Trophoblast cell (in vitro differentiated cells and primary cell): Measurements from ENCODE around the gene PCDHGB2.
"Not testable (repeated sequence)": the region's sequence is repeated elsewhere in the genome, so short reads cannot be mapped to it uniquely, and the experiment has no call there.

Experiments
- DNase-seq, 2 donors: peaks; one replicate each; pipeline ENCODE4 v3.0.0-alpha.2; 2016
- H2AFZ ChIP-seq: 2 replicates; pipeline ENCODE4 v1.6.1; 2013; ENCODE audit warnings: low read length, moderate library complexity, mild to moderate bottlenecking; ENCODE audit not compliant: insufficient read depth, poor library complexity
- H2AK5ac ChIP-seq: 2 replicates; pipeline ENCODE4 v1.6.1; 2013; ENCODE audit warnings: mild to moderate bottlenecking, low read length
- H2BK120ac ChIP-seq: 2 replicates; pipeline ENCODE4 v1.6.1; 2013; ENCODE audit warnings: low read length, mild to moderate bottlenecking, moderate library complexity; ENCODE audit not compliant: insufficient read depth, poor library complexity
- H2BK12ac ChIP-seq: 2 replicates; pipeline ENCODE4 v1.6.1; 2013; ENCODE audit warnings: mild to moderate bottlenecking, low read length, moderate library complexity
- H2BK5ac ChIP-seq: 2 replicates; pipeline ENCODE4 v1.6.1; 2013; ENCODE audit warnings: low read length, low read depth, moderate library complexity, mild to moderate bottlenecking; ENCODE audit not compliant: poor library complexity
- H3K14ac ChIP-seq: 2 replicates; pipeline ENCODE4 v1.6.1; 2013; ENCODE audit warnings: mild to moderate bottlenecking, low read length
- H3K18ac ChIP-seq: 2 replicates; pipeline ENCODE4 v1.6.1; 2013; ENCODE audit warnings: mild to moderate bottlenecking, low read length
- H3K23ac ChIP-seq: 2 replicates; pipeline ENCODE4 v1.6.1; 2013; ENCODE audit warnings: low read length
- H3K27ac ChIP-seq: 2 replicates; pipeline ENCODE4 v1.5.1; 2013; ENCODE audit warnings: low read depth, mild to moderate bottlenecking, inconsistent platforms, low read length, moderate library complexity
- H3K27me3 ChIP-seq: 2 replicates; pipeline ENCODE4 v1.6.1; 2013; ENCODE audit warnings: inconsistent platforms, mild to moderate bottlenecking, low read length, moderate library complexity; ENCODE audit not compliant: insufficient read depth
- H3K36me3 ChIP-seq, 2 experiments: 1 replicate in 1 of 2; 2 replicates in 1 of 2; pipeline ENCODE4 v1.6.1; 2013; ENCODE audit warnings: low read length in 2 of 2, mild to moderate bottlenecking in 2 of 2, moderate library complexity in 1 of 2; ENCODE audit not compliant: insufficient read depth in 2 of 2, control insufficient read depth in 1 of 2
- H3K4ac ChIP-seq: 2 replicates; pipeline ENCODE4 v1.6.1; 2013; ENCODE audit warnings: low read depth, mild to moderate bottlenecking, low read length, moderate library complexity
- H3K4me1 ChIP-seq, 2 experiments: 1 replicate in 1 of 2; 2 replicates in 1 of 2; pipeline ENCODE4 v1.6.1; 2013; ENCODE audit warnings: low read length in 2 of 2, mild to moderate bottlenecking in 2 of 2, moderate library complexity in 1 of 2; ENCODE audit not compliant: insufficient read depth in 2 of 2, control insufficient read depth in 1 of 2
- H3K4me2 ChIP-seq: 2 replicates; pipeline ENCODE4 v1.6.1; 2013; ENCODE audit warnings: inconsistent platforms, mild to moderate bottlenecking, low read length, moderate library complexity
- H3K4me3 ChIP-seq: 2 replicates; pipeline ENCODE4 v1.5.1; 2013; ENCODE audit warnings: mild to moderate bottlenecking, low read depth, low read length, inconsistent platforms
- H3K79me1 ChIP-seq: one replicate; pipeline ENCODE4 v1.6.1; 2013; ENCODE audit warnings: low read length
- H3K79me2 ChIP-seq: 2 replicates; pipeline ENCODE4 v1.6.1; 2013; ENCODE audit warnings: low read length, mild to moderate bottlenecking; ENCODE audit not compliant: control insufficient read depth, insufficient read depth, poor library complexity
- H3K9ac ChIP-seq: 2 replicates; pipeline ENCODE4 v1.6.1; 2013; ENCODE audit warnings: mild to moderate bottlenecking, low read length
- H3K9me3 ChIP-seq: 2 replicates; pipeline ENCODE4 v1.6.1; 2013; ENCODE audit warnings: low read depth, mild to moderate bottlenecking, control low read depth, inconsistent platforms, low read length; ENCODE audit not compliant: insufficient read depth
- H4K12ac ChIP-seq: 2 replicates; pipeline ENCODE4 v1.6.1; 2013; ENCODE audit warnings: low read depth, mild to moderate bottlenecking, low read length, moderate library complexity
- H4K8ac ChIP-seq: 2 replicates; pipeline ENCODE4 v1.6.1; 2013; ENCODE audit warnings: low read depth, mild to moderate bottlenecking, low read length, moderate library complexity
- H4K91ac ChIP-seq: one replicate; pipeline ENCODE4 v1.6.1; 2013; ENCODE audit warnings: low read depth, mild to moderate bottlenecking, low read length, moderate library complexity
- WGBS: extraction: QIAGEN DNeasy Blood & Tissue Kit; methylation state at CpG from one replicate; pipeline ENCODE4 v1.1.7; 2013; ENCODE audit warnings: missing lambda C conversion rate; ENCODE audit not compliant: insufficient read length, insufficient coverage; ENCODE audit errors: extremely low coverage; 5-methylcytosine and 5-hydroxymethylcytosine counted together

The PCDHGB2 gene

DNA sequence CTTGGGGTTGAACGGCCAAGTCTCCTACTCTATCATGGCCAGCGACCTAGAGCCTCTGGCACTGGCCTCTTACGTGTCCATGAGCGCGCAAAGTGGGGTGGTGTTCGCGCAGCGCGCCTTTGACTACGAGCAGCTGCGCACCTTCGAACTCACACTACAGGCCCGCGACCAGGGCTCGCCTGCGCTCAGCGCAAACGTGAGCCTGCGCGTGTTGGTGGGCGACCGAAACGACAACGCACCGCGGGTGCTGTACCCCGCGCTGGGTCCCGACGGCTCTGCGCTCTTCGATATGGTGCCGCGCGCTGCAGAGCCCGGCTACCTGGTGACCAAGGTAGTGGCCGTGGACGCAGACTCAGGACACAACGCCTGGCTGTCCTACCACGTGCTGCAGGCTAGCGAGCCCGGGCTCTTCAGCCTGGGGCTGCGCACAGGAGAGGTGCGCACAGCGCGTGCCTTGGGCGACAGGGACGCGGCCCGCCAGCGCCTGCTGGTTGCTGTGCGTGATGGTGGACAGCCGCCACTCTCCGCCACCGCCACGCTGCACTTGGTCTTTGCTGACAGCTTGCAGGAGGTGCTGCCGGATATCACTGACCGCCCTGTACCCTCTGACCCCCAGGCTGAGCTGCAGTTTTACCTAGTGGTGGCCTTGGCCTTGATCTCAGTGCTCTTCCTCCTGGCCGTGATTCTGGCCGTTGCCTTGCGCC, 39.9 kb downstream of the PCDHGB2 start:
- H4K12ac ChIP-seq: no peak overlapping the region
- H2BK5ac ChIP-seq: no peak overlapping the region
- no peak overlapping the region for H2BK12ac ChIP-seq
- no peaks in the 10 kb centered on the region for H3K27me3 ChIP-seq
- H2AK5ac ChIP-seq: no peak overlapping the region
- H2BK120ac ChIP-seq: no peak overlapping the region
- no peak overlapping the region for H3K4me2 ChIP-seq
- H3K79me2 ChIP-seq: no peaks in the 10 kb centered on the region
- H3K9ac ChIP-seq: no peak overlapping the region
- H3K27ac ChIP-seq: no peak overlapping the region
- no peak overlapping the region for H4K91ac ChIP-seq
- H3K18ac ChIP-seq: no peak overlapping the region
- H3K9me3 ChIP-seq: peaks cover 30% of the 10 kb centered on the region
- no peak overlapping the region for H3K4me3 ChIP-seq
- no peak for DNase-seq
- H4K8ac ChIP-seq: no peak overlapping the region
- no peak overlapping the region for H2AFZ ChIP-seq
- no peaks in the 10 kb centered on the region for H3K79me1 ChIP-seq
- peaks cover 3 to 15% of the 10 kb centered on the region in 2 experiments for H3K36me3 ChIP-seq
- H3K23ac ChIP-seq: no peak overlapping the region
- no peak overlapping the region for H3K14ac ChIP-seq
- no peak overlapping the region for H3K4ac ChIP-seq
- no CpG with 5 or more reads among the region's 61 CpGs for WGBS
- H3K4me1 ChIP-seq: no peaks in the 10 kb centered on the region

DNA sequence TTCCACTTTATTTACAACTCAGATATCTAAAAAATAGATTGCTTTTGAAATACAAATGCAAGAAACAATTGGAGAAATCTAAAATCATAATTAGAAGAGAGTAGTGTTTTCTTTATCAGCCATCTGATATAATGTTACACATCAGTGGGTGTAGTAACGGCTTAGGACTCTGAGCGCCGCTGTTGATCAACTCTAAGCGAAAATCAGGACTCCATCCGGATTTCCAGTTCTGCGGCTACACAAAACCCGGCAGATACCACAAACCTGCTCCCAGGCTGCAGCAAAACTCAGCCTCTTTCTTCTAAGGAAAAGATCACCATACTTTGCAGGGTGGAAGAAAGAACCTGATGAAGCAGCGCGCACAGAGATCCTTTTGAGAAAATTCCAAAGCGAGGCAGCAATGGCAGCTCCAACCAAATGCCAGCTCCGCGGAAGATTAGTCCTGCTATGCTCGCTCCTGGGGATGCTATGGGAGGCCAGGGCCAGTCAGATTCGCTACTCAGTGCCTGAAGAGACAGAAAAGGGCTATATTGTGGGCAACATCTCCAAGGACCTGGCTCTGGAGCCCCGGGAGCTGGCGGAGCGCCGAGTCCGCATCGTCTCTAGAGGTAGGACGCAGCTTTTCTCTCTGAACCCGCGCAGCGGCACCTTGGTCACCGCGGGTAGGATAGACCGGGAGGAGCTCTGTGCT, 42.9 kb downstream of the PCDHGB2 start, which contains the start of gene PCDHGA9:
PCDHGA9 (plus strand) TSS at position 226 of the 691 bp plus-strand sequence; CDS start at position 401, 175 bp downstream.
- Histone ChIP-seq H2BK5ac (no peak within 1 kb of the TSS), H3K18ac (no peak within 1 kb of the TSS), H2BK120ac (no peak within 1 kb of the TSS), H2AK5ac (no peak within 1 kb of the TSS), H3K9ac (peak within 1 kb of the TSS; percentile 40), H3K23ac (no peak within 1 kb of the TSS), H3K79me1 (no peaks in the 10 kb centered on the region), H3K79me2 (no peaks in the 10 kb centered on the region), H2AFZ (no peak within 1 kb of the TSS), H3K14ac (no peak within 1 kb of the TSS), H3K4me1 (no peaks in the 10 kb centered on the region), H4K91ac (no peak within 1 kb of the TSS), H4K12ac (no peak within 1 kb of the TSS), H3K4me3 (no peak within 1 kb of the TSS), H3K4me2 (no peak within 1 kb of the TSS), H3K27me3 (no peaks in the 10 kb centered on the region), H3K4ac (no peak within 1 kb of the TSS), H2BK12ac (no peak within 1 kb of the TSS), H4K8ac (no peak within 1 kb of the TSS), H3K36me3 (peaks cover 3 to 13% of the 10 kb centered on the region in 2 experiments), H3K27ac (no peak within 1 kb of the TSS), H3K9me3 (peaks cover 31% of the 10 kb centered on the region)
- WGBS: no CpG with 5 or more reads among the region's 27 CpGs
- DNase-seq: peak in 1 of 2 donors; percentile 25

DNA sequence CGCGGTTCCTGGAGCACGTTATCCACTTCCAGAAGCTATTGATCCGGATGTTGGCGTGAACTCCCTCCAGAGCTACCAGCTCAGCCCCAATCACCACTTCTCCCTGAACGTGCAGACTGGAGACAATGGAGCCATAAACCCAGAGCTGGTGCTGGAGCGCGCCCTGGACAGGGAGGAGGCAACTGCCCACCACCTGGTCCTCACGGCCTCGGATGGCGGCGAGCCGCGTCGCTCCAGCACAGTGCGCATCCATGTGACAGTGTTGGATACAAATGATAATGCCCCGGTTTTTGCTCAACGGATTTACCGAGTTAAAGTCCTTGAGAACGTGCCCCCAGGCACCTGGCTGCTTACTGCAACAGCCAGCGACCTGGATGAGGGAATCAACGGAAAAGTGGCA, 43.6 kb downstream of the PCDHGB2 start:
- H3K27me3 ChIP-seq: no peaks in the 10 kb centered on the region
- WGBS: no CpG with 5 or more reads among the region's 22 CpGs
- no peak overlapping the region for H4K12ac ChIP-seq
- no peak overlapping the region for H2AFZ ChIP-seq
- H3K4me2 ChIP-seq: no peak overlapping the region
- no peaks in the 10 kb centered on the region for H3K79me1 ChIP-seq
- no peak overlapping the region for H4K8ac ChIP-seq
- H2BK12ac ChIP-seq: no peak overlapping the region
- H3K9ac ChIP-seq: no peak overlapping the region
- no peak overlapping the region for H3K4me3 ChIP-seq
- peaks cover 3 to 11% of the 10 kb centered on the region in 2 experiments for H3K36me3 ChIP-seq
- DNase-seq: no peak
- H2AK5ac ChIP-seq: no peak overlapping the region
- H2BK120ac ChIP-seq: no peak overlapping the region
- H3K14ac ChIP-seq: no peak overlapping the region
- H3K23ac ChIP-seq: no peak overlapping the region
- H3K18ac ChIP-seq: no peak overlapping the region
- H3K27ac ChIP-seq: no peak overlapping the region
- no peak overlapping the region for H2BK5ac ChIP-seq
- no peaks in the 10 kb centered on the region for H3K4me1 ChIP-seq
- H3K79me2 ChIP-seq: no peaks in the 10 kb centered on the region
- H3K9me3 ChIP-seq: peaks cover 31% of the 10 kb centered on the region
- no peak overlapping the region for H3K4ac ChIP-seq
- H4K91ac ChIP-seq: no peak overlapping the region

DNA sequence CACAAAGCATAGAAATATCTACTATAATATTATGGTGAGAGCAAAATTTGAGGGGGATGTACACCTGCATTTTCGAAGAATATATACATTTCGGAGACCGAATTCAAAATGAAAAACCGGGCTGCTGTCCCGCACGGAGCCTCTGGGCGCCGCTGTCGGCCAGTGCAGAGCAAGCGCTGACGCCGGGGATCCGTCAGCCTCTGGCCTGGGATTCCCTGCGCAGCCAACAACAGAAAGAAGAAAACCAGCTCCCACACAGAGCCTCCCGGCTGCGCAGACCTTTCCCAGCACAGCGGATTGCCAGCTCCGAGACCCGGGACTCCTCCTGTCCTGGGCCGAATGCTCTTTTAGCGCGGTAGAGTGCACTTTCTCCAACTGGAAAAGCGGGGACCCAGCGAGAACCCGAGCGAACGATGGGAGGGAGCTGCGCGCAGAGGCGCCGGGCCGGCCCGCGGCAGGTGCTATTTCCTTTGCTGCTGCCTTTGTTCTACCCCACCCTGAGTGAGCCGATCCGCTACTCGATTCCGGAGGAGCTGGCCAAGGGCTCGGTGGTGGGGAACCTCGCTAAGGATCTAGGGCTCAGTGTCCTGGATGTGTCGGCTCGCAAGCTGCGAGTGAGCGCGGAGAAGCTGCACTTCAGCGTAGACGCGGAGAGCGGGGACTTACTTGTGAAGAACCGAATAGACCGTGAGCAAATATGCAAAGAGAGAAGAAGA, 48.2 kb downstream of the PCDHGB2 start, which contains the start of gene PCDHGB6:
PCDHGB6 (plus strand) TSS at position 232 of the 716 bp plus-strand sequence; CDS start at position 414, 182 bp downstream.
- H3K18ac ChIP-seq, H3K36me3 ChIP-seq, H3K4ac ChIP-seq, H4K12ac ChIP-seq, H2AK5ac ChIP-seq, H2BK5ac ChIP-seq, H3K14ac ChIP-seq, H3K27me3 ChIP-seq, H3K79me2 ChIP-seq, H3K23ac ChIP-seq, H3K79me1 ChIP-seq, H3K9ac ChIP-seq, H3K4me1 ChIP-seq, H3K27ac ChIP-seq, H2BK12ac ChIP-seq, H4K8ac ChIP-seq, H2BK120ac ChIP-seq: not testable (repeated sequence)
- Histone ChIP-seq H3K4me2 (peak within 1 kb of the TSS; percentile 80), H4K91ac (peak within 1 kb of the TSS; percentile 51), H2AFZ (peak within 1 kb of the TSS; percentile 92), H3K9me3 (peaks cover 26% of the 10 kb centered on the region), H3K4me3 (peak within 1 kb of the TSS; percentile 75)
- DNase-seq: peak in 1 of 2 donors; percentile 36
- no CpG with 5 or more reads among the region's 51 CpGs for WGBS
